Upper lobe of left lung (tissue), 6 donors: ENCODE results near the gene ALDH16A1. TPM values are rescaled to one million over a fixed set of nuclear protein-coding genes. Genes with fewer than 3 reads are reported as not detected.

Experiments used
- ATAC-seq, 2 donors: fragments of 200-7000 bp; cut with Tn5 transposase; one replicate each; pipeline ENCODE4 v1.9.1; 2022; ENCODE audit warnings: mild to moderate bottlenecking in 2 of 2, moderate library complexity in 2 of 2; ENCODE audit not compliant: low FRiP score in 2 of 2
- DNase-seq, 2 donors: peaks; one replicate each; pipeline ENCODE4 v3.0.0-alpha.2; 2019 to 2020
- H3K27ac ChIP-seq, 4 donors: fragments of 200-600 bp; sonication (generic); one replicate each; pipeline ENCODE4 v1.5.1; 2016 to 2019
- H3K27me3 ChIP-seq, 4 donors: fragments of 200-600 bp; sonication (generic); one replicate each; pipeline ENCODE4 v1.5.1; 2017 to 2019
- H3K36me3 ChIP-seq, 4 donors: fragments of 200-600 bp; sonication (generic); one replicate each; pipeline ENCODE4 v1.5.1; 2016 to 2019
- H3K4me1 ChIP-seq, 4 donors: fragments of 200-600 bp; sonication (generic); one replicate each; pipeline ENCODE4 v1.5.1; 2018 to 2019
- H3K4me3 ChIP-seq, 4 donors: fragments of 200-600 bp; sonication (generic); one replicate each; pipeline ENCODE4 v1.5.1; 2017 to 2019; ENCODE audit warnings: mild to moderate bottlenecking in 2 of 4, moderate library complexity in 1 of 4
- H3K9me3 ChIP-seq, 4 donors: fragments of 200-600 bp; sonication (generic); one replicate each; pipeline ENCODE4 v1.5.1; 2018 to 2019
- CTCF ChIP-seq, 6 experiments: fragments of 450-650 bp in 4 of 6; fragments of 200-600 bp in 2 of 6; sonication (generic) in 2 of 6; IDR thresholded peaks; one replicate each; pipeline ENCODE4 v1.5.1; 2016 to 2019; ENCODE audit warnings: antibody characterized with exemption in 6 of 6
- EP300 ChIP-seq, 4 donors: sonication (generic); formaldehyde crosslinking; IDR thresholded peaks; one replicate each; pipeline ENCODE4 v1.5.1; 2017; ENCODE audit warnings: antibody characterized with exemption in 4 of 4, control low read depth in 2 of 4
- POLR2A ChIP-seq, 4 donors: fragments of 450-650 bp; IDR thresholded peaks; one replicate each; pipeline ENCODE4 v1.5.1; 2016 to 2017; ENCODE audit warnings: antibody characterized with exemption in 4 of 4, mild to moderate bottlenecking in 2 of 4
- POLR2AphosphoS5 ChIP-seq, 2 donors: sonication (generic); formaldehyde crosslinking; IDR thresholded peaks; one replicate each; pipeline ENCODE4 v1.5.1; 2017; ENCODE audit warnings: antibody characterized with exemption in 2 of 2
- WGBS, 2 donors: methylation state at CpG; one replicate each; pipeline ENCODE4 v1.1.5; 2017 to 2018; 5-methylcytosine and 5-hydroxymethylcytosine counted together
- total RNA-seq, 6 donors: library from RNA; depleted of rRNA in 4 of 6; stranded (reverse); fragments of >200 nt in 4 of 6; gene quantifications; one replicate each; pipeline versions ENCODE4 v1.1.0 to v1.2.1, GENCODE V29; 2016 to 2021
- donor health status: DM: no; HTN: no; CAD: no; lungs with moderate emphysema.
- donor health status: DM: no; HTN: yes; CAD: no; lungs with severe emphysema.

The ALDH16A1 gene
- total RNA-seq, 6 donors from 2014 or later: 26.3 to 111 (median 48.2) TPM

GRCh38 chr19:49468199-49468598, 15.2 kb downstream of the ALDH16A1 start:
- Histone ChIP-seq H3K27ac (peak overlapping the region in 2 of 4 donors; percentile 52 to 73), H3K36me3 (peaks cover 0 to 36% (median 23%) of the 10 kb centered on the region in 4 donors), H3K9me3 (no peaks in the 10 kb centered on the region), H3K4me1 (peaks cover 0 to 23% (median 11%) of the 10 kb centered on the region in 4 donors), H3K27me3 (no peaks in the 10 kb centered on the region), H3K4me3 (no peak overlapping the region)
- WGBS, 2 donors: 94 to 95% methylated on average over 15 to 19 of the region's 19 CpGs
- no peak for TF ChIP-seq POLR2A (IDR thresholded peaks at IDR 0.05)
- no peak for TF ChIP-seq EP300 (IDR thresholded peaks at IDR 0.05)
- TF ChIP-seq CTCF (IDR thresholded peaks at IDR 0.05): no peak
- no peak for TF ChIP-seq POLR2AphosphoS5 (IDR thresholded peaks at IDR 0.05)
- DNase-seq (peak in 1 of 2 donors; percentile 75), ATAC-seq (peak in 1 of 2 donors; percentile 6)

- Histone ChIP-seq H3K36me3 (peaks cover 0 to 33% (median 21%) of the 10 kb centered on the region in 4 donors), H3K9me3 (no peaks in the 10 kb centered on the region), H3K27ac (peak overlapping the region; percentile 30 to 73 (median 50)), H3K4me1 (peaks cover 5 to 30% (median 16%) of the 10 kb centered on the region in 4 donors), H3K4me3 (no peak overlapping the region), H3K27me3 (no peaks in the 10 kb centered on the region)
- TF ChIP-seq EP300 (IDR thresholded peaks at IDR 0.05) (no peak), POLR2AphosphoS5 (IDR thresholded peaks at IDR 0.05) (no peak), CTCF (IDR thresholded peaks at IDR 0.05) (no peak), POLR2A (IDR thresholded peaks at IDR 0.05) (no peak)
- WGBS, 2 donors: 59 to 60% methylated on average over 14 to 15 of the region's 15 CpGs
- ATAC-seq (peak; percentile 19 to 92), DNase-seq (peak; percentile 46 to 67)
Measured at GRCh38 chr19:49468746-49469447, 15.9 kb downstream of the ALDH16A1 start.

GRCh38 chr19:49469828-49470614, 17.0 kb downstream of the ALDH16A1 start:
- Histone ChIP-seq H3K4me3 (no peak overlapping the region), H3K4me1 (peaks cover 9 to 38% (median 22%) of the 10 kb centered on the region in 4 donors), H3K27me3 (no peaks in the 10 kb centered on the region), H3K27ac (peak overlapping the region in 2 of 4 donors; percentile 26 to 52), H3K36me3 (peaks cover 0 to 22% (median 11%) of the 10 kb centered on the region in 4 donors), H3K9me3 (no peaks in the 10 kb centered on the region)
- peak; percentile 43 to 84 for DNase-seq
- TF ChIP-seq CTCF (IDR thresholded peaks at IDR 0.05) (peak in 3 of 6 experiments; percentile 19 to 41 (median 25)), POLR2A (IDR thresholded peaks at IDR 0.05) (no peak)
- WGBS, 2 donors: 68 to 82% methylated on average over 7 to 25 of the region's 25 CpGs
- ATAC-seq: no peak

- Histone ChIP-seq H3K36me3 (peaks cover 0 to 18% (median 7%) of the 10 kb centered on the region in 4 donors), H3K27me3 (no peaks in the 10 kb centered on the region), H3K4me3 (no peak overlapping the region), H3K27ac (no peak overlapping the region), H3K9me3 (no peaks in the 10 kb centered on the region), H3K4me1 (peaks cover 9 to 38% (median 22%) of the 10 kb centered on the region in 4 donors)
- ATAC-seq (no peak), DNase-seq (no peak)
- TF ChIP-seq POLR2A (IDR thresholded peaks at IDR 0.05) (no peak), POLR2AphosphoS5 (IDR thresholded peaks at IDR 0.05) (no peak), EP300 (IDR thresholded peaks at IDR 0.05) (no peak), CTCF (IDR thresholded peaks at IDR 0.05) (no peak)
- WGBS, 2 donors: 65 to 82% methylated on average over 8 of the region's 8 CpGs
Measured at GRCh38 chr19:49470615-49470978, 17.6 kb downstream of the ALDH16A1 start.
